Neural cell (in vitro differentiated cells): Measurements from ENCODE around the gene CRADD. TPM values are rescaled to one million over a fixed set of nuclear protein-coding genes. Genes with fewer than 3 reads are reported as not detected.

Experiments
- H2AFZ ChIP-seq: fragments of 200-600, 300-800 bp; sonication (generic), shearing (Covaris generic); 2 replicates; pipeline ENCODE4 v1.6.0; 2014; ENCODE audit warnings: low read depth, mild to moderate bottlenecking, antibody characterized with exemption, low read length, moderate library complexity
- H3F3A ChIP-seq: fragments of 200-600 bp; shearing (Covaris generic); 2 replicates; pipeline ENCODE4 v1.6.1; 2016; ENCODE audit warnings: mild to moderate bottlenecking, moderate library complexity, mixed read lengths, antibody characterized with exemption, low read length; ENCODE audit not compliant: insufficient read depth, poor library complexity, severe bottlenecking
- H3K27ac ChIP-seq: fragments of 200-600, 300-800 bp; sonication (generic), shearing (Covaris generic); 2 replicates; pipeline ENCODE4 v1.5.1; 2014; ENCODE audit warnings: mild to moderate bottlenecking, low read length, moderate library complexity
- H3K27me3 ChIP-seq: fragments of 300-800, 200-600 bp; sonication (generic), shearing (Covaris generic); 2 replicates; pipeline ENCODE4 v1.6.0; 2014; ENCODE audit warnings: mild to moderate bottlenecking, low read depth, low read length, moderate library complexity; ENCODE audit not compliant: insufficient read depth
- H3K36me3 ChIP-seq: fragments of 300-800, 200-600 bp; sonication (generic), shearing (Covaris generic); 2 replicates; pipeline ENCODE4 v1.5.1; 2014; ENCODE audit warnings: mild to moderate bottlenecking, antibody characterized with exemption, low read length, moderate library complexity; ENCODE audit not compliant: insufficient read depth
- H3K4me2 ChIP-seq: fragments of 300-800, 200-600 bp; sonication (generic), shearing (Covaris generic); 2 replicates; pipeline ENCODE4 v1.6.0; 2014; ENCODE audit warnings: mild to moderate bottlenecking, low read length
- H3K4me3 ChIP-seq: fragments of 300-800, 200-600 bp; sonication (generic), shearing (Covaris generic); 2 replicates; pipeline ENCODE4 v1.5.1; 2014; ENCODE audit warnings: mild to moderate bottlenecking, low read length, moderate library complexity
- H3K79me2 ChIP-seq: fragments of 200-600 bp; shearing (Covaris generic); replicated peaks from 2 replicates; pipeline ENCODE4 v1.6.0; 2014; ENCODE audit warnings: mild to moderate bottlenecking, low read length, moderate library complexity; ENCODE audit not compliant: insufficient read depth
- H3K9ac ChIP-seq: fragments of 300-800, 200-600 bp; sonication (generic), shearing (Covaris generic); 2 replicates; pipeline ENCODE4 v1.6.1; 2016; ENCODE audit warnings: mild to moderate bottlenecking, low read length, mixed read lengths
- H3K9me2 ChIP-seq: fragments of 200-600 bp; shearing (Covaris generic); 2 replicates; pipeline ENCODE4 v1.6.1; 2016; ENCODE audit warnings: mild to moderate bottlenecking, low read length, mixed read lengths; ENCODE audit not compliant: insufficient read depth
- H3K9me3 ChIP-seq: fragments of 200-600, 300-800 bp; sonication (generic), shearing (Covaris generic); 2 replicates; pipeline ENCODE4 v1.6.1; 2016; ENCODE audit warnings: mild to moderate bottlenecking, mixed run types, low read length, moderate library complexity, mixed read lengths
- H4K20me1 ChIP-seq: fragments of 200-600 bp; shearing (Covaris generic); 2 replicates; pipeline ENCODE4 v1.6.1; 2016; ENCODE audit warnings: mild to moderate bottlenecking, mixed run types; ENCODE audit not compliant: insufficient read depth
- EP300 ChIP-seq: fragments of 450-650 bp; conservative IDR thresholded peaks from 2 replicates; pipeline ENCODE4 v1.6.1; 2014; ENCODE audit warnings: antibody characterized with exemption, mild to moderate bottlenecking, moderate library complexity; ENCODE audit not compliant: poor library complexity, severe bottlenecking
- EZH2 ChIP-seq: fragments of 200-600, 300-800 bp; shearing (Covaris generic), sonication (generic); IDR thresholded peaks from 2 replicates; pipeline ENCODE4 v1.6.1; 2014; ENCODE audit warnings: antibody characterized with exemption, low read length, borderline replicate concordance, mild to moderate bottlenecking; ENCODE audit not compliant: insufficient read depth, poor library complexity, severe bottlenecking
- MXI1 ChIP-seq: fragments of 450-650 bp; conservative IDR thresholded peaks from 2 replicates; pipeline ENCODE4 v1.6.1; 2014; ENCODE audit warnings: antibody characterized with exemption, mild to moderate bottlenecking; ENCODE audit not compliant: poor library complexity, severe bottlenecking
- POLR2AphosphoS5 ChIP-seq: IDR thresholded peaks from 2 replicates; pipeline ENCODE4 v1.6.1; 2012
- RAD21 ChIP-seq: fragments of 450-650 bp; conservative IDR thresholded peaks from 2 replicates; pipeline ENCODE4 v1.6.1; 2014; ENCODE audit warnings: antibody characterized with exemption, mild to moderate bottlenecking, moderate library complexity
- SMC3 ChIP-seq: fragments of 450-650 bp; conservative IDR thresholded peaks from 2 replicates; pipeline ENCODE4 v1.6.1; 2014; ENCODE audit warnings: antibody characterized with exemption, mild to moderate bottlenecking, moderate library complexity; ENCODE audit not compliant: poor library complexity
- TAF1 ChIP-seq: IDR thresholded peaks from 2 replicates; pipeline ENCODE4 v1.6.1; 2012; ENCODE audit warnings: low read depth
- polyA plus RNA-seq: library from polyadenylated mRNA; depleted of rRNA; stranded (reverse); fragments of >200 nt; gene quantifications from 2 replicates; pipeline ENCODE4 v1.2.3, GENCODE V29; 2014
- TF ChIP-seq, protein P1 (sequence below): IDR thresholded peaks from 2 replicates; pipeline ENCODE4 v1.6.1; 2012; ENCODE audit warnings: borderline replicate concordance
- TF ChIP-seq, protein P2 (sequence below): fragments of 450-650 bp; IDR thresholded peaks from 2 replicates; pipeline ENCODE4 v1.5.1; 2014; ENCODE audit warnings: antibody characterized with exemption, mild to moderate bottlenecking, moderate library complexity; ENCODE audit not compliant: poor library complexity, severe bottlenecking

Gene CRADD
- polyA plus RNA-seq, 1 donor from 2014 or later = 23.5 TPM

DNA sequence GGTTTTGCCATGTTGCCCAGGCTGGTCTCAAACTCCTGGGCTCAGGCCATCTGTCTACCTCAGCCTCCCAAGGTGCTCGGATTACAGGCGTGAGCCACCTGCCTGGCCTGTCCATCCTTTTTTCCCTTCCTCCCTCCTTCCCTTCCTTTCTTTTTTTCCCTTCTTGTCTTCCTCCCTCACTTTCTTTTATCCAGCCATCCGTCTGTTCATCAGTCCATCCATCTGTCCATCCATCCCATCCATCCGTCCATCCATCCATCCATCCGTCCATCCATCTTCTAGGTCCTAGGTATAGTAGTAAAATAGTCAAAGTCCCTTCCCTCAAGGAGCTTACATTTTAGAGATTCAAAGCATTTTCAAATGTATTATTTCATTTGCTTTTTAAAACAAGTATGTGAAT, 56.8 kb downstream of the CRADD start:
- Histone ChIP-seq H3K4me2 (no peak overlapping the region), H3K9me3 (no peaks in the 10 kb centered on the region), H3K27me3 (no peaks in the 10 kb centered on the region), H3K36me3 (no peaks in the 10 kb centered on the region), H3K9ac (no peak overlapping the region), H3K27ac (no peak overlapping the region), H3K79me2 (no peaks in the 10 kb centered on the region), H3K9me2 (no peaks in the 10 kb centered on the region), H3F3A (no peaks in the 10 kb centered on the region), H4K20me1 (no peaks in the 10 kb centered on the region), H2AFZ (no peak overlapping the region), H3K4me3 (no peak overlapping the region)
- TF ChIP-seq TAF1 = no peak
- no peak for TF ChIP-seq SMC3
- TF ChIP-seq, protein P1, sequence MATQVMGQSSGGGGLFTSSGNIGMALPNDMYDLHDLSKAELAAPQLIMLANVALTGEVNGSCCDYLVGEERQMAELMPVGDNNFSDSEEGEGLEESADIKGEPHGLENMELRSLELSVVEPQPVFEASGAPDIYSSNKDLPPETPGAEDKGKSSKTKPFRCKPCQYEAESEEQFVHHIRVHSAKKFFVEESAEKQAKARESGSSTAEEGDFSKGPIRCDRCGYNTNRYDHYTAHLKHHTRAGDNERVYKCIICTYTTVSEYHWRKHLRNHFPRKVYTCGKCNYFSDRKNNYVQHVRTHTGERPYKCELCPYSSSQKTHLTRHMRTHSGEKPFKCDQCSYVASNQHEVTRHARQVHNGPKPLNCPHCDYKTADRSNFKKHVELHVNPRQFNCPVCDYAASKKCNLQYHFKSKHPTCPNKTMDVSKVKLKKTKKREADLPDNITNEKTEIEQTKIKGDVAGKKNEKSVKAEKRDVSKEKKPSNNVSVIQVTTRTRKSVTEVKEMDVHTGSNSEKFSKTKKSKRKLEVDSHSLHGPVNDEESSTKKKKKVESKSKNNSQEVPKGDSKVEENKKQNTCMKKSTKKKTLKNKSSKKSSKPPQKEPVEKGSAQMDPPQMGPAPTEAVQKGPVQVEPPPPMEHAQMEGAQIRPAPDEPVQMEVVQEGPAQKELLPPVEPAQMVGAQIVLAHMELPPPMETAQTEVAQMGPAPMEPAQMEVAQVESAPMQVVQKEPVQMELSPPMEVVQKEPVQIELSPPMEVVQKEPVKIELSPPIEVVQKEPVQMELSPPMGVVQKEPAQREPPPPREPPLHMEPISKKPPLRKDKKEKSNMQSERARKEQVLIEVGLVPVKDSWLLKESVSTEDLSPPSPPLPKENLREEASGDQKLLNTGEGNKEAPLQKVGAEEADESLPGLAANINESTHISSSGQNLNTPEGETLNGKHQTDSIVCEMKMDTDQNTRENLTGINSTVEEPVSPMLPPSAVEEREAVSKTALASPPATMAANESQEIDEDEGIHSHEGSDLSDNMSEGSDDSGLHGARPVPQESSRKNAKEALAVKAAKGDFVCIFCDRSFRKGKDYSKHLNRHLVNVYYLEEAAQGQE = no peak
- TF ChIP-seq RAD21 = no peak
- TF ChIP-seq, protein P2, sequence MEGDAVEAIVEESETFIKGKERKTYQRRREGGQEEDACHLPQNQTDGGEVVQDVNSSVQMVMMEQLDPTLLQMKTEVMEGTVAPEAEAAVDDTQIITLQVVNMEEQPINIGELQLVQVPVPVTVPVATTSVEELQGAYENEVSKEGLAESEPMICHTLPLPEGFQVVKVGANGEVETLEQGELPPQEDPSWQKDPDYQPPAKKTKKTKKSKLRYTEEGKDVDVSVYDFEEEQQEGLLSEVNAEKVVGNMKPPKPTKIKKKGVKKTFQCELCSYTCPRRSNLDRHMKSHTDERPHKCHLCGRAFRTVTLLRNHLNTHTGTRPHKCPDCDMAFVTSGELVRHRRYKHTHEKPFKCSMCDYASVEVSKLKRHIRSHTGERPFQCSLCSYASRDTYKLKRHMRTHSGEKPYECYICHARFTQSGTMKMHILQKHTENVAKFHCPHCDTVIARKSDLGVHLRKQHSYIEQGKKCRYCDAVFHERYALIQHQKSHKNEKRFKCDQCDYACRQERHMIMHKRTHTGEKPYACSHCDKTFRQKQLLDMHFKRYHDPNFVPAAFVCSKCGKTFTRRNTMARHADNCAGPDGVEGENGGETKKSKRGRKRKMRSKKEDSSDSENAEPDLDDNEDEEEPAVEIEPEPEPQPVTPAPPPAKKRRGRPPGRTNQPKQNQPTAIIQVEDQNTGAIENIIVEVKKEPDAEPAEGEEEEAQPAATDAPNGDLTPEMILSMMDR = no peak
- no peak for TF ChIP-seq POLR2AphosphoS5
- TF ChIP-seq MXI1 = no peak
- TF ChIP-seq EZH2 = no peak
- TF ChIP-seq EP300 = no peak

DNA sequence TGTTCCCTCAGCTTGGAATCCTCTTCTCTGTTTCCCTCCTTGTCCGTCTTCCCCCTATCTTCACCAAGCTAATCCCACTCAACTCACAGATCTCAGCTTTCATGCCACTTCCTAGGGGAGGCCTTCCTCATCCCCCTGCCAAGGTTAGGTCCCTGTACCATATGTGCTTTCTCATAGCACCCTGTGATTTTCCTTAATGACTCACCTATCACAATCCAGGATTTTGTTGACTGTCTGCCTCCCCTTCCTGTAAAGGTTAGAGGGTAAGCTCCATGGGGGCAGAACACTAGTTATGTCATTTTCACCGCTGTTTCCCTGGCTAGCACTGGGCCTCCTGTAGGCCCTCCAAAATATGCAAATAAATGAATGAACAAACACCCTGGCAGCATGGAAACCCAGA, 57.6 kb downstream of the CRADD start:
- H3F3A ChIP-seq = no peaks in the 10 kb centered on the region
- no peaks in the 10 kb centered on the region for H3K79me2 ChIP-seq
- H3K36me3 ChIP-seq = no peaks in the 10 kb centered on the region
- H2AFZ ChIP-seq = no peak overlapping the region
- H3K27me3 ChIP-seq = no peaks in the 10 kb centered on the region
- no peak overlapping the region for H3K27ac ChIP-seq
- TF ChIP-seq RAD21 = no peak
- TF ChIP-seq, protein P2 = no peak
- TF ChIP-seq EZH2 = no peak
- TF ChIP-seq POLR2AphosphoS5 = no peak
- no peak for TF ChIP-seq EP300
- no peak for TF ChIP-seq TAF1
- TF ChIP-seq SMC3 = no peak
- TF ChIP-seq, protein P1 = no peak
- no peak for TF ChIP-seq MXI1
- no peak overlapping the region for H3K9ac ChIP-seq
- H3K9me3 ChIP-seq = no peaks in the 10 kb centered on the region
- H3K4me3 ChIP-seq = no peak overlapping the region
- no peaks in the 10 kb centered on the region for H3K9me2 ChIP-seq
- no peak overlapping the region for H3K4me2 ChIP-seq
- no peaks in the 10 kb centered on the region for H4K20me1 ChIP-seq
